ENCODE results near the gene RADIL.
A peak's percentile ranks its signal among the peaks of the same experiment; 100 is the strongest.

The RADIL gene, protein sequence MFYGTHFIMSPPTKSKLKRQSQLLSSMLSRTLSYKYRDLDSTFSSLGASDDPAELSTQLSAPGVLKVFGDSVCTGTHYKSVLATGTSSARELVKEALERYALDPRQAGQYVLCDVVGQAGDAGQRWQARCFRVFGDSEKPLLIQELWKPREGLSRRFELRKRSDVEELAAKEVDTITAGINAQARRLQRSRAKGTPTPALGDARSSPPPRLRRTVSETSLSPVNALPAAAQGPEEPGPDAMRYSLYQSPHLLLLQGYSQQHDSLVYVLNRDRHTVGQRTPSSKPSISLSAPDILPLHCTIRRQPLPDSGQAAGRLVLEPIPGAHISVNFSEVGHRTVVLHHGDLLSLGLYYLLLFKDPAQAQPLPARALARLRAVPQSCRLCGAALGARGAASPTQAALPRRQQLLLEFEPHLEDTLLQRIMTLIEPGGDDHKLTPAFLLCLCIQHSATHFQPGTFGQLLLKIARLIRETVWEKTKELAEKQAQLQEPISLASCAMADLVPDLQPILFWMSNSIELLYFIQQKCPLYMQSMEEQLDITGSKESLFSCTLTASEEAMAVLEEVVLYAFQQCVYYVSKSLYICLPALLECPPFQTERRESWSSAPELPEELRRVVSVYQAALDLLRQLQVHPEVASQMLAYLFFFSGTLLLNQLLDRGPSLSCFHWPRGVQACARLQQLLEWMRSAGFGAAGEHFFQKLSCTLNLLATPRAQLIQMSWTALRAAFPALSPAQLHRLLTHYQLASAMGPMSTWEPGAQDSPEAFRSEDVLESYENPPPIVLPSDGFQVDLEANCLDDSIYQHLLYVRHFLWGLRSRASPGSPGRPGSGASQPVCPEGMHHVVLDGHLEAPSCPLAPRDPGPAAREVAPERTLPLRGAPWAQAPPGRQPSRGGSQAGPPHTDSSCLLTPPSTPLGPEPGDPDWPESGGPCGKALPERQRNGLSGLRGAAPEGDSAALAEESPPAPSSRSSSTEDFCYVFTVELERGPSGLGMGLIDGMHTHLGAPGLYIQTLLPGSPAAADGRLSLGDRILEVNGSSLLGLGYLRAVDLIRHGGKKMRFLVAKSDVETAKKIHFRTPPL

DNA sequence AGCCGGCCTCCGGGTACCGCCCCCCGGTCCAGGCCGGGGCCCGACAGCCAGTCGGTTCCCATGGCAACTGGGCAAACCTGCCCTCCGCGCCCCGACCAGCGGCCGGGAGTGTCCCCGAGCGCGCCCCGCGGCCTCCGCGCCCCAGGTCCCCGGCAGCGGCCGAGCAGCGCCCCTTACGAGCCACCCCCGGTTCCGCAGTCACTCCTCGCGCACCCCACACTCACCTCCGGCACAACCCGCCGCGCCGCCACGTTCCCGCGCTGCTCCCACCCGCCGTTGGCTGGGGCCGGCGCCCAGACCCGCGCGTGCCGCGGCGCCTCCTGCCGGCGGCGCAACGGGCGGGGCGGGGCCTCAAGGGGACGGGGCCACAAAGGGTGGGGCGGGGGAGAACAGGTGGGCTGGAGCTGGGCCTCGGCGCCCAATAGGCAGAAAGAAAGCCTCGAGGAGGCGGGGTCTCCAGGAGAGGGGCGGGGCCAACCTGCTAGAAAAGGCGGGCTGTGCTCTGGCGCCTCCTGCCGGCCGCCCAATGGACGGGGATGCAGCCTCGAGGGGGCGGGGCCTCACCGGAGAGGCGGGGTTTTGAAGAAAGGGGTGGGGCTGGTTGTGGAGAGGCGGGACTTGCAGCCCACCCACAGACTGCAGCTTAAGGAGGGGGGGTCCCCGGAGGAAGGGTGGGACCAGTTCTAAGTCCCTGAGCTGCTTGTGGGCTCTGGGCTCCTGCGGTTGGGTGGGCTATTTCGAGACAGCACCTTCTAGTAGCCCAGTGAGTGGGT is at the start of gene RADIL:
TSS of gene RADIL (minus strand) at position 345 of the 773 bp plus-strand sequence. CDS start 5,577 bp downstream, outside the sequence.
- TF ChIP-seq, protein P1, sequence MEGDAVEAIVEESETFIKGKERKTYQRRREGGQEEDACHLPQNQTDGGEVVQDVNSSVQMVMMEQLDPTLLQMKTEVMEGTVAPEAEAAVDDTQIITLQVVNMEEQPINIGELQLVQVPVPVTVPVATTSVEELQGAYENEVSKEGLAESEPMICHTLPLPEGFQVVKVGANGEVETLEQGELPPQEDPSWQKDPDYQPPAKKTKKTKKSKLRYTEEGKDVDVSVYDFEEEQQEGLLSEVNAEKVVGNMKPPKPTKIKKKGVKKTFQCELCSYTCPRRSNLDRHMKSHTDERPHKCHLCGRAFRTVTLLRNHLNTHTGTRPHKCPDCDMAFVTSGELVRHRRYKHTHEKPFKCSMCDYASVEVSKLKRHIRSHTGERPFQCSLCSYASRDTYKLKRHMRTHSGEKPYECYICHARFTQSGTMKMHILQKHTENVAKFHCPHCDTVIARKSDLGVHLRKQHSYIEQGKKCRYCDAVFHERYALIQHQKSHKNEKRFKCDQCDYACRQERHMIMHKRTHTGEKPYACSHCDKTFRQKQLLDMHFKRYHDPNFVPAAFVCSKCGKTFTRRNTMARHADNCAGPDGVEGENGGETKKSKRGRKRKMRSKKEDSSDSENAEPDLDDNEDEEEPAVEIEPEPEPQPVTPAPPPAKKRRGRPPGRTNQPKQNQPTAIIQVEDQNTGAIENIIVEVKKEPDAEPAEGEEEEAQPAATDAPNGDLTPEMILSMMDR (conservative IDR thresholded peaks at IDR 0.05; ENCODE audit: low read depth, low read length), result peak; percentile 81
- H3K4me3 ChIP-seq (ENCODE audit: low read length), result peak within 1 kb of the TSS; percentile 42
- peak; percentile 52 for DNase-seq (ENCODE audit: low read depth)

DNA sequence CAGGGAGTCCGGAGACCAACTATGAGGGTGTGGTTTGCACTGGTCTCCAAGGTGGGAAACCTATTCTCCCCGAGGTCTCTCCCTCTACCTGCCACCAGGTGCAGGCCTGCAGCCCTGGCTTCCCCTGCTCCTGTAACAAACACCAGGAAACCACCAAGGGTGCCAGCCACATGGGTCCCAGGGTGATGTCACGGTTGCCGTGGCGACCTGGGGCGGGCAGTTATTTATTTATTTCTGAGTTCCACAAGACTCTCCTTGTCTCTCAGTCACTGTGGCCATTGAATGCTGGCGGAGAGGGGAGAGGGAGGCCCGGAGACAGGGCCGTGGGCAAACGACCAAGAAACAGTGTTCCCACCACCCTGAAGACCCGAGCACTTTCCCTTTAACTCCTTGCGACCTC is 48.4 kb upstream of the RADIL start:
- H3K4me3 ChIP-seq (ENCODE audit: low read length), result no peak overlapping the region

DNA sequence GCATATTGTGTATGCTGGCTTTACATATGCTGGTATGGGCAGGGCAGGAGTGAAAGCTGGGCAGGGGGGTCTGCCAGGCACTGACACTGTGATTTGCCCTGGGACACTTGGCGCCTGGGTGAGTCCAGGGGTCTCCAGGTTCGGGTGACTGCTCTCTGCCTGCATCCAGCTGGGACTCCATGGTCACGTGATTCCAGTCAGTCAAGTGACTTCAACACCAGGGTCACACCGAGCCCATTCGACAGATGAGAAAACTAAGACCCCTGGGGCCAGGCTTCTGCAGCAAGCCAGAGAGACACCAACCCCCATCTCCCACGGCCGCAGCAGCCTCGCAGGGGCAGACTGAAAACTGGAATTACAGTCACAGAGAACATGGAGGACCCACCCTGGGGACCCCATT is 45.5 kb upstream of the RADIL start:
- H3K4me3 ChIP-seq (ENCODE audit: low read length), result no peak overlapping the region
- no peak for DNase-seq (ENCODE audit: low read depth)
- TF ChIP-seq, protein P1 (conservative IDR thresholded peaks at IDR 0.05; ENCODE audit: low read depth, low read length), result no peak

More for the DNA sequence above, 48.4 kb upstream of the RADIL start:
- no peak for DNase-seq (ENCODE audit: low read depth)
- TF ChIP-seq, protein P1 (conservative IDR thresholded peaks at IDR 0.05; ENCODE audit: low read depth, low read length), result no peak

DNA sequence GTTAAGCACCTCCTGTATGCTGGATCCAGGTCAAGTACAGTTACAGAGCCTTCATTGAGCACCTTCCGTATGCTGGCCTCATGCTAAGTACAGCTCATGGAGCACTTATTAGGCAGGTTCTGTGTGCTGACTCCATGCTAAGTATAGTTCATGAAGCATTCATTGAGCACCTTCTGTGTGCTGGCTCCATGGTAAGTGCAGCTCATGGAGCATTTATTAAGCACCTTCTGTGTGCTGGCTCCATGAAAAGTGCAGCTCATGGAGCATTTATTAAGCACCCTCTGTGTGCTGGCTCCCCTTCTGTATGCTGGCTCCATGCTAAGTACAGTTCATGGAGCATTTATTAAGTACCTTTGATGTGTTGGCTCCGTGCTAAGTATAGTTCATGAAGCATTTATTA is 44.9 kb upstream of the RADIL start:
- TF ChIP-seq, protein P1 (conservative IDR thresholded peaks at IDR 0.05; ENCODE audit: low read depth, low read length), result no peak
- H3K4me3 ChIP-seq (ENCODE audit: low read length), result no peak overlapping the region
- DNase-seq (ENCODE audit: low read depth), result no peak

DNA sequence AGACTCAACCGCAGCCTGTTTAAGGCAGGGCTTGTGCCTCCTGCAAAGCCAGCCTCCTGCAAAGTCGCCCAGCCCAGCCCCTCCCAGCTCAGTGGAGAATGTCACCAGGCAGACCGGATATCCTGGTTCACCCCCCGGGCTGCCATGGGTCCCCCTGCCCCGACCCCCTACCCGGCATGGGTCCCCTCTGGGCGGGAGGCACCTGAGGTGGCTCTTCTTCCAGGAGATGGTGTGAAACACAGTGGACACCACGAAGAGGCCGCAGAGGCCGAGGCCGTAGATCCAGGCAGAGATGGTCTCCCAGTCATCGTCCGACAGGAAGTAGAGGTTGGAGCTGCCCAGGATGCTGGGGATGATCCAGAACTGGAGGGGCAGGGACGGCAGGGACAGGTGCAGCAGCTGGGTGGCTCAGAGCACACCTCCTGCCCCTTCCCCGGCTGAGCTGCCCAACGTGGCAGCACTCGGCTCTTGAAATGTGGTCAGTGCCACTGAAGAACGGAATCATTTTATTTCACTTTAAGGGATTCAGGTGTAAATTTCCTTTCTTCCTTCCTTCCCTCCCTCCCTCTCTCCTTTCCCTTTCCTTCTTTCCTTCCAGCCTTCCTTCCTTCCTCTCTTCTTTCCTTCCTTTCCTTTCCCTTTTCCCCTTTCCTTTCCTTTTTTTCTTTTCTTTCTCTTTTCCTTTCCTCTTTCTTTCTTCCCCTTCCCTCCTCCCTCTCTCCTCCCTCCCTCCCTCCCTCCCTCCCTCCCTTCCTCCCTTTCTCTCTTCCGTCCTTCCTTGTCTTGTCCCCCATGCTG is 36.7 kb upstream of the RADIL start:
- no peak overlapping the region for H3K4me3 ChIP-seq (ENCODE audit: low read length)
- TF ChIP-seq, protein P1 (conservative IDR thresholded peaks at IDR 0.05; ENCODE audit: low read depth, low read length), result no peak
- no peak for DNase-seq (ENCODE audit: low read depth)

DNA sequence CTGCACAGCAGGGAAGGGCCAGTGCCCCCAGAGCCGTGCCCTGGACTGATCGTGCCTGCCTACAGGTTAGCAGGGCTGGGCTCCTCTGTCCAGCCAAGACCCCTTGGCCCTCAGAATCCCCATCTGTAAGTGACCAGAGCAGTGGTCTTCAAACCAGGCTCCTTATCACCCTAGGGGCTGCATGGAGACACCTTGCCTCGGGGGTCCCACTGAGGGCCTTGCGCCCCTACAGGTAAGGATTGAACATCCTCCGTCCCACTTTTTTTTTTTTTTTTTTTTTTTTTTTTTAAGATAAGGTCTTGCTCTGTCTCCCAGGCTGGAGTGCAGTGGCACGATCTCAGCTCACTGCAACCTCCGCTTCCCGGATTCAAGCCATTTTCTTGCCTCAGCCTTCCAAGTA is 32.6 kb upstream of the RADIL start:
- no peak for DNase-seq (ENCODE audit: low read depth)
- TF ChIP-seq, protein P1 (conservative IDR thresholded peaks at IDR 0.05; ENCODE audit: low read depth, low read length), result no peak

More for the DNA sequence above, 32.6 kb upstream of the RADIL start:
- H3K4me3 ChIP-seq (ENCODE audit: low read length), result no peak overlapping the region
